NCI-H2171 (cell line): Measurements from ENCODE around the gene MPHOSPH9.

Experiments
- DNase-seq: peaks from one replicate; lab custom pipeline; 2025; lab: John Stamatoyannopoulos, UW

MPHOSPH9 gene

DNA sequence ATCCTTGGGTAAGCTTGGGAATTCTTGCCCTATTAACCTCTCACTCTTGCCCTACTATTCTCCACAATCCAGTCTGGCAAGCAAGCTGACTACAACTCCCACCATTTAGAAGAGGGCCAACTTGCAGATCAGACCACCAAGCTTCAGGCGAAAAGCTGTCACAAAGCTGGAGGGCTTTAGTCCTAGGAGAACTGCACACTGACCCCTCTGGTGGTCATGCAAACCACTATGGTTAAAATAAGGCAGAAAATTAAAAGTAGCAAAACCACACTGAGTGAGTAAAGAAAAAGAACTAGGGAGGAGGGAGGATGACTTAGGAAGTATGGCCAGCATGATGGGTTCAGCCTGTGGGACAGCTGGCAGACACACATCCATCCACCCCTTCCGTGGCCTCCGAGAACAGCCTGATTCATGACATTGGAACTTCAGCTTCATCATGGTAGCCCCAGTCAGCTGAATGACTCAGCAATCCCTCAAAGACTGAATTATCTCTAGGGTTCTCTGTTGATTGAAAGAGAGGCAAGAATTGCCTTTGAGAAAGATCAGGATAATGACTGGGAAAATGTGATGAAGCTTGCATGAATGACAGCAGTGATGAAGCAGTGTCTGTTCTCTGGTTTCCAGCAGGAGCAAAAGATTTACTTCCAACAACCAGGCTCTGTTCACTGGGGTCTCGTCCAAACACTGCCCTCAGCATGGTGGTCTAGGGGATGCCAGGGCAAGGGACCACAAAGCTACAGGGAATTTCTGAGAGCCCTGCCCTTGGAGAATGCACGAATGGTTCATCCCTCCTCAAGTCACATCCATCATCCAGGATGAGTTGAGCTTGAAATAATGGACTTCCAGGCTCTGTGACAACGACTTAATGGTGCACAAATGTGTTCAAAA, 106.4 kb downstream of the MPHOSPH9 start:
- DNase-seq: no peak

DNA sequence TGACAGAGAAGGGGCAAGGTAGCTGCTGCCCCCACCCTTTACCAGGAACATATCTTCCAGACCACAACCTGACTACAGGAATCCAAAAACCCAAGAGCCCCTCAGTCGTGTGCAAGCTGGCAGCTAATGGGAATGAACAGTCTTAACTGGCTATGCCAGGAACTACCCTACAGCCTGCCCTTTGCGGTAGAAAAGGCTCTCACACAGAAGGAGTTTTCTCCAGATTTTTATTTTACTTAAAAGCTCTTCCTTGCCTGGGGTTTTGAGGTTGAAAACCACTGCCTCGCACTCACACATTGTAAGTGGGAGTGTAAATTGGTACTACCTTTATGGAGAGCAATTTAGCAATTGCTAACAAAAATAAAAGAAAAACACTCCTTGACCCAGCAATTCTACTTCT, 110.3 kb downstream of the MPHOSPH9 start:
- DNase-seq: no peak

DNA sequence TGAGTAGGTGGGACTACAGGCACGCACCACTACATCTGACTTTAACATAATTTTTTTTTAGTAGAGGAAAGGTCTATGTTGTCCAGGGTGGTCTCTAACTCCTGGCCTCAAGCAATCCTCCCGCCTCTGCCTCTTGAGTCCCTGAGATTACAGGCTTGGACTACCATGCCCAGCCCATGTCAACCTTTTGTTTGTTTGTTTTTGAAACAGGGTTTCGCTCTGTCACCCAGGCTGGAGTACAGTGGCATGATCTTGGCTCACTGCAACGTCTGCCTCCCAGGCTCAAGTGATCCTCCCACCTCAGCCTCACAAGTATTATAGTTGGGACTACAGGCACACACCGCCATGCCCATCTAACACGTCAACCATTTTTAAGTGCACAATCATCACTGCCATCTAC, 111.3 kb downstream of the MPHOSPH9 start:
- no peak for DNase-seq

DNA sequence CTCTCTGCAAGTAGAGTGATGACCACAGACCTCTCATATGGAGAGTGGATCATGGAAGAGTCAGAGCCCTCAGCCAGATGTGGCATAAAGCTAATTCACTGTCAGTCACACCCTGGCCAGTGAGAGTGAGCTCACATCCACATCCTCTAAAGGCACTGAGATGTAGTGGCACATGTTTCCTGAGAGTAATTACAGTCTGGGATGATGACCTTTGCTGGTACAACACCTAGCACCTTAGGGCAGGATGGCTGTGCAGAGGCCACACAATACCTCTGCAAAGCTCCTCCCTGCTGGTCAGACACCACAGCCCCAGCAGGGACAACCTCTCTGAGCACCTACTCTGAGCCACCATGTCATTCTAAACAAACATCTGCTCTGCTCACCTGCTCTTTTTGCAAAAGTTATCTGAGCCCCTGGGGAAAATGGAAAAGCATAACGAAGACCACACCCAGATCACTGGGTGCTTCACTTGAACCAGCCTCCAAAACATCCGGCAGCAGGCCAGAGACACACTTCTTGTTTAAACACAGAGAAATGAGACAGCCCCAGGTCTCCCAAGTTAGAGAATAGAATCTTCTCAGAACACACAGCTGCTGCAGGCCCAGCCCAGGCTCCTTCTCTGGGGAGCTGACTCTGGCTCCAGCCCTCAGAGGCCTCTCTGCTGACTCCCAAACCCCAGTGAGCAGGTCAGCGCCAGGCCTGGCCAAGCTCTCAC, 112.3 kb downstream of the MPHOSPH9 start:
- DNase-seq: no peak

DNA sequence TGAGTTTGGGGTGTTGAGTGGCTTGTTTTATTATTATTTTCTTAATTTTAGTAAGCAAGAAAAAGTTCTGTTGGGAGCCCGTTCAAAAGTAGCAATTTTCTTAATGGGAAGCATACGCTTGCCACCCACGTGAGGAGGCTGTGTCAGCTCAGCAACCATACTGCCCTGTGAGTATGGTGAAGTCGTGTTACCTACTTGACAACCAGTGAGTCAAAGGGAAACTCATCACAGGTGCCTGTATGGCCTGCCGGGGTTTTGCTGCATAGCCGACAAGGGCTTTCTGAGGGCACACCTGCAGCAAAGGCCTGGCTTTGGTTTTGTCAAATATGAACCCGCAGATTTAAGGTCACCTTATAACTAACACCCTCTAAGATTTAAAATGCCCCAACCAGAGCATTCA, 113.1 kb downstream of the MPHOSPH9 start:
- no peak for DNase-seq

DNA sequence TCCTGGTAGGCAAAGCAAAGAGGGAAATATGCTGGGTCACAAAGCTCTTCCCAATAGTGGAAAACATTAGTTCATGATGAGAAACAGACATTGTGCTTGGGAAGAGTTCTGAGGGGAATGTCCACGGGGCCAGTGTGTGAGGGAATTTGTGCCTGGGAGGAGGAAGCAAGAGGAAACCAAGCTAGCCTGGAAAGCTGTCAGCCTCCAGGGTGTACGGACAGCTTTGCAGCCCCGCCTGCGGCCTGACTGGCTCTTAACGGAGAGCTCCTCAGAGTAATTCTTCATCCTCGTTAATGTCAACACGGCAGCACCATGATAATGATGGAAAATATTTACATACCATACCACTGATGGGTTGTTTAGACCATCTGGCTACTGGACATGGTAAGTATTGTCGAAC, 114.4 kb downstream of the MPHOSPH9 start:
- no peak for DNase-seq

DNA sequence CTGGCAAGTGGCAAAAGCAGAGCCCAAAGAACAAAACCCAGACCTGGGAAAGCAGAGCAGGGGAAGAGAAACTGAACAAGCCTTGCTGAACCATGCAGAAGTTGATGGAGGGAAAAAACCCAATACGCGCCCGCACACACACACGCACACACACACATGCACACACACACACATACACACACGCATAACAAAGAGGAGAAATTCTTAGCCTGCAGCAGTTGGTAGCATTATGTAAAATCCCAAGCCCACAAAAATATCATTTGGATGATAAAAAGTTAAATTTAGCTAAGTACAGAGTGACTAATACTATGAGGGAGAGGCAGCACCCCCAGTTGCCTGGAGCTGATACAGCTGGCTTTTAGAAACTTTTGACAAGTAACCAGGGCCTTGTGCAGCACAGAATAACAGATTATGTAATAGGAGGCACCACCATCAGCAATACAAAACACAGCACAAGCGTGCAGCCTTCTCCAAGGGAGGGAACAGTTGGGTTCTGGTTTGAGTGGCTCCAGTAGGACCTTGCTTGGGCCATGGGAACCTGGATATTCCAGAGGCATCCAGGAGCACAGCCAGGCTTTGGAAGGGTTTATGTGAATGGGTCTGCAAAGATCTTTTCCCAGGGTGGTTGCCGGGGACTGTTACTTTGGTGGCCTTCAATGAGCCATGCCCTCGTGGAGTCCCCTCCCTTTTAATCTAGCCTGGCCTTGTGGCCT, 117.4 kb downstream of the MPHOSPH9 start:
- DNase-seq: no peak

DNA sequence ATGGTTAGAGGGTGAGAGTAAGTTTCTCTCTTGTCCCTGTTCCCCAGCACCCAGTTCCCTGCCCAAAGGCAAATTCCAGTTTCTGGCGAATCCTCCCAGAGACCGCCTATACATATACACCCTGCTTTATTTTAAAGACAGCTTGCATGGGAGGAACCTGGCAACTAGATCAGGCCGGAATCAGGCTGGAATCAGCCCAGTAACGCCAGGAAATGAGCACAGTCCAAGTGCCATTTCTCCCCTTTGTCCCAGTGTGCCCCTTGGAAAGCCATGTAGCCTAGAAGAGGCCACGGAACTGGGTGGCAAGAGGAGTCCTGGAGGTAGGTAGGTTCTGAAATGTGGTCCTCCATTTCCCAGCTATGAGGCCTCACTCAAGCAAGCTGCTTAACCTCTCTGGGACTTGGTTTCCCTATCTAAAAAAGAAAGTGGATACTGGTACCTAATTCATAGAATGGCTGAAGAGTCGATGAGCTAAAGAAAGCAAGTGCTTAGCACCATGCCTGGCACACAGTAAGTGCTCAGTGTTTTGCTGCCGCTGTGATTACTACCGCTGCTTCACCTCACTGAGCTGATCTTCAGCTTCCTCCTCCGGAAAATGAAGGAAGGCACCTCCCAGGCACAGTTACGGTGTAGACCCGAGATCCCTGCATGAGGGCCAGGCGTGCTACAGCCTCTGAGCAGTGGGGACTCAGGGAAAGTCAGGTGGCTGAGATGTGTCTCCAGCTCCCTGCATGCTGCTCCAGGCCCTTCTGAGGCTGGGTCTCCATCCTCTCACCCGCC, 118.4 kb downstream of the MPHOSPH9 start:
- DNase-seq: no peak

DNA sequence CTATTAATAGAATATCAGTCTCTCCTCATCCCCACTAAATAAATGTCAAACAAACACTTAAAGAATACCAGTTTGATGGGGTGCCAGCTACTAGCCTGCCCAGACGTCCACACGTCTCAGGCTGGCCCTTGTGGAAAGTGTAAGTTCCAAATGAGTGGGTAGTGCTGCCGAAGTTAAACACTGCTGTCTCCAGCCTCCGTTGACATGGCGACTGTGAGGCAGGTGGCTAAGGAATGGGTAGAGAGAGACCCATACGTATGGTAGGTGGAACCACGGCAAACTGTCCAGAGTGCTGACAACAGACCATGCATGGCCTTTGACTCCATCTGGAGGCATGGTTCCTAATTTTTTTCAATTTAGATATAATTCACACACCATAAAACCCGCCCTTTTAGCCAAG, 119.9 kb downstream of the MPHOSPH9 start:
- no peak for DNase-seq

DNA sequence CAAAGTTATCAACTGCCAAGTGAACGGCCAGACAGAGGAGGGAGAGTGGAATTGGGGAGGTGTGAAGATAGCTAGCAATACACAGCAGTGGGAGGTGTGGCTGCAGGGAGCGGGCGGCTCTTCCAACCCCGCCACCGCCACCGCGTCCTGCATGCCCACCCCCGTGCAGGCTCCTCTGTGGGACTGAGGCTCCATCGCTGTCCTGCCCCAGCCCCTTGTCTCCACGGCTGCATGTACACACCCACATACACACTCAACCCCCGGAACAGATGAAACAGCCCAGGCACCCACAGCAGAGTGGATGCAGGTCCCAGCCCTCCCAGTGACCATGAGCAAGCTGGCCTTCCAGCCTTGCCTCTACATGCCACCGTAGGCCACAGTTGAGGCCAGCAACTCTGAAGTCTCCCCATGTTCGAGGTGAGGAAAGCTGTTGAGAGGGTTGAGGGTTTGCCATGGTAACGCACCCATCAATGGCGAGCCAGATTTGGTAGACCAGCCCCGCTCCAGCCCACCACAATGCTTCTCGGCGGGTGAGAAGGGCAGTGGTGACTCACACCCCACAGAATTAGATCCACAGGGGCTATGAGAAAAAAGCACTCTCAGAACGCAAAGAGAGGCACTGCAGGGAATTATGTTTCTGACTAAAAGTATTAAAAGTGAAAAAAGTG, 121.3 kb downstream of the MPHOSPH9 start:
- no peak for DNase-seq

DNA sequence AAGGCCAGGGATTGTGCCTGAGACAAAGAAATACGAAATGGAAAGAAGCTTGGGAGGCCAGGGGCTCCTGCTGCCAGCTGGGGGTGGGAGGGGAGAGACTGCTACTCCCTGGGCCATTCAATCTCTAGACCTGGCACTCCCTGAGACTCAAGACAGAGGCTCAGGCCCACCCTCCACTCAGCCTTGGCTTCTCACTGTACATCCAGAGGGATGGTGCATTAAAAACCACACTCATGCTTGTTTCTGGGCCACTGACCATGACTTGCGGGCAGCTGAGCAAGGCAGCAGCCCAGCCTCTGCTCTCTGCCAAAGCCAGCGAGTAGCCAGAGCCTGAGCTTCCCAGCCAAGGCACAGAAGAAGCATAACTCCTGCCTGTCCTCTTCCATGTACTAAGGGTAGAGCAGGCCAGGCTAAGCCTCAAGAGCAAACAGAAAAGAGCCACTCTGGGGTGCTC, 123.6 kb downstream of the MPHOSPH9 start:
- DNase-seq: no peak

DNA sequence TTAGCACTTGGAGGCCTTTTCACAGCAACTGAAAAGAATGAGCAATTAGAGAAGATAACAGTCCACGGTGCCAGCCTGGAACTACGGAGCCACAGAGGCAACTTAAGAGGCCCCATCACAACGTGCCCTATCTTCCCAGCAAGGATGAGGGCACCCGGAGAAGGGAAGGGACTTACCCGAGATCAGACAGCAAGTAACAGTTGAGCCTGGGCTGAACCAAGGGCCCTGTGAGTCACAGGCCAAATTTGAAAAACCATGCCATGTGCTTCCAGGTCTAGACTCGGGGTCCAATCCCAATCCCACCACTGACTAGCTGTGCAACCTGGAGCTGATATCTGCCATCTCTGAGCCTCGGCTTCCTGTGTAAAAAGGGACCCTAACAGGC, 124.3 kb downstream of the MPHOSPH9 start:
- DNase-seq: no peak

DNA sequence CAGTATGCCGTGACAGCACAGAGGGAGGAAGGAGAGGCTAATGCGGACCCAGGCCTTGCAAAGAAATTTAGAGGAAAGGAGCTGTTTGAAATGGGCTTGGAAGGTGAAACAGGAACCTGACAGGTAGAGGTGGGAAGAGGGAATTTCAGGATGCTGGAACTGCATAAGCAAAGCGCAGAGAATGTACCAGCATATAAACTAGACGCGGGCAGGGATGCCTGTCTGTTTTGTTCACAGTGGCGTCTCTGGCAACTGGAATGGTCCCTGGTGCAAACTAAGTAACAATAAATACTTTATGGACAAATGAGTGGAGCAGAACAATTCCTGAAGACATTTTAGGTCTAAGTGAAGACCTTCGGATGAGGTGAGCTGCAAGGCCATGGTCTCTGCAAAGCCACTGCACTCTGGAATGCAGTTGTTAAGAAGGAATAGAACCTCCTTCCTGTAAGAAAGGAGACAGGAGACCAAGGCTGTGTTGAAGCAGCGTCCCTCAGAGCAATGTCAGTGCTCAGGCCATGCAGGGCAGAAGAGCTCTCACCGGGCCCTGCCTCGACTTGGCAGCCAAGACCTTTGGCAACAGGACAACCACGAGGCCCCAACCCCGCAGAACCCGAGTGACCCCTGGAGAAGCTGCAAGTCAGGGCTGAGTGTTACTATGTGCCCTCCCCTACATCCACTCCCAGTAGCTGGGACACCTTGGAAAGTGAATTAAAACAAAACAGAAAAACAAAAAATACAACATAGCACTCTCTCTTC, 124.8 kb downstream of the MPHOSPH9 start:
- DNase-seq: no peak

DNA sequence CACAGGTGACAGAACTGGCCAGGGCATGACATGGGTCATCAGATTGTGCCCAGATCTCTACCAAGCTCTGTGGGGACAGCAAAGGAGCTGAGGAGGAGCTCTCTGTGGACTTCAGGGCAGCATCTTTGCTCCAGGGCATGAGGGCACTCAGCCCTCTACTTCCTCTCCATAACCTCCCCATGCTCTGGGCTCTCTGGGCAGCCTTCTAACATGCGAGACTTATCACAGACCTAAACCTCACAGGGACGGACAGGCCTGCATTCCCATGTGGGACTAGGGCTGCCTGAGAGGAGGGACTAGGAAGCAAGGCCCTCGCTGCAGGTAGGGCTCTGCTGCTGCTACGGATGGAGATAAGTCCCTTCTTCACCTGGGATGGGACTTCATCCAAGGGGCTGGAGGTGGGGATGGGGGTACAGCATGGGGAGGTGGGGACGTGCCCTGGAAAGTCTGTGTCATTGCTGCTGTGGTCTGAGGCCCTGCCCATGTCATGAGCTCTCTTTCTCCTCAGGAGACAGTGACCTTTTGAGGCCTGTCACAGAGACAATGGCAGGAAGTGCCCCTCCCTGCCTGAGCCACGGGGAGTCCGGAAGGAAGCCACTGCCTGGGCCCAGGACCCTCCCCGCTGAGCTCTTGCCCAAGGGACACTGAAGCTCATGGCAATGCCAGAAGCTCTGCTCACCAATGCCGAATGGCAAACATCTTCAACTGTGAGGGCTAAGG, 126.1 kb downstream of the MPHOSPH9 start:
- no peak for DNase-seq

DNA sequence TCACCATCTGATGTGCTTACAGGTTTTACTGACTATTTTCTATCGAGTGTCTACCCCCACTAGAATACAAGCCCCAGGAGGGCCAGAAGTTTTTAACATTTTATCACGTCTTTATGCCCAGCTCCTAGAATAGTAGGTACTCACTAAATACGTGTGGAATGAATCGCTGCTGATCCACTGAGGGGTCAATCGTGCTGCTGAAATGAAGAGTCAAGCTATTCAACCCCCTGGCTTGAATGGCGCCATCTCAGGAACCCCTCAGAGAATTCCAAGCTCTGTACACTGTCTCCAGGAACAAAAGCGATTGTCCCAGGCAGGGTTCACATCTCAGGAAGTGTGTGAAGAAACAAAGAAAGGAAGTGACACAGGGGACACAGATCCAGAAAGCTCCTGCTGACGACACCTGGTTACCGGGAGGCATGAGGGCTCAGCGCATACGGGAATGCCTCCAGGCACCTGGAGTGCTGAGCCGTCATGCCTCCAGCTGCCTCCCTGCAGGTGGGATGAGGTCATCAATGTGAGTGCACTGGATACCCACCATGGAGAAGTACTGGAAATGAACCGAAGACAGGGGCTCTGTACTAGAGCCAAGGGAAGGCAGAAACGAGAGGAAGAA, 127.6 kb downstream of the MPHOSPH9 start:
- peak; percentile 34 for DNase-seq

DNA sequence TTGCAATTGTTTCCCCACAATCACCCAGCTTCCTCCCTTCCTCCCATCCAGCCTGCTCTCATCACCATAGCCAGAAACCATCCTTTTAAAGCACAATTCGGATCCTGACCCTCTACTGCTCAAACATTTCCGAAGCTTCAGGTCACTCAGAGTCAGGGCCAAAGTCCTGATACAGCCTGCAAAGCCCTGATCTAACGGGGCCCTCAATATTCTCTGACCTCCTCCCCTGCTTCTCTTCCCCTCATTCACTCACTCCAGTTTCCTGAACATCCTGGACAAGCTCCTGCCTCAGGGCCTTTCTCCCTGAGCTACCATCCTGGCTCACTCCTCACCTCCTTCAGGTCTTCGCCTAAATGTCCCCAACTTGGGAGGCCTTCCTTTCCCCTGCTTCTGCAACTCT, 128.1 kb downstream of the MPHOSPH9 start:
- DNase-seq: no peak
